Uterus (tissue), 4 donors: ENCODE results near the gene MYO1D. TPM values are rescaled to one million over a fixed set of nuclear protein-coding genes. Genes with fewer than 3 reads are reported as not detected.
A peak's percentile ranks its signal among the peaks of the same experiment; 100 is the strongest.

ENCODE experiments used
- DNase-seq, 2 donors: peaks; one replicate each; pipeline ENCODE4 v3.0.0-alpha.2; 2019 to 2020
- H3K27ac ChIP-seq, 2 donors: fragments of 200-600 bp; sonication (generic); 1 replicate in 1 of 2; 2 replicates in 1 of 2; pipeline ENCODE4 v1.5.1; 2016 to 2018
- H3K27me3 ChIP-seq, 2 donors: fragments of 200-600 bp; sonication (generic); one replicate each; pipeline ENCODE4 v1.5.1; 2018 to 2019; ENCODE audit warnings: control low read depth in 1 of 2
- H3K36me3 ChIP-seq, 2 donors: fragments of 200-600 bp; sonication (generic); one replicate each; pipeline ENCODE4 v1.5.1; 2019; ENCODE audit warnings: control low read depth in 1 of 2
- H3K4me1 ChIP-seq, 2 donors: fragments of 200-600 bp; sonication (generic); one replicate each; pipeline ENCODE4 v1.5.1; 2018 to 2019; ENCODE audit warnings: control low read depth in 1 of 2
- H3K4me3 ChIP-seq, 2 donors: fragments of 200-600 bp; sonication (generic); 1 replicate in 1 of 2; 2 replicates in 1 of 2; pipeline ENCODE4 v1.5.1; 2018 to 2019; ENCODE audit warnings: mild to moderate bottlenecking in 1 of 2
- H3K9me3 ChIP-seq, 2 donors: fragments of 200-600 bp; sonication (generic); one replicate each; pipeline ENCODE4 v1.5.1; 2019; ENCODE audit warnings: control low read depth in 1 of 2
- POLR2A ChIP-seq, 2 donors: fragments of 450-650 bp; IDR thresholded peaks; one replicate each; pipeline ENCODE4 v1.6.1; 2016; ENCODE audit warnings: antibody characterized with exemption in 2 of 2, mild to moderate bottlenecking in 1 of 2, moderate library complexity in 1 of 2
- intact Hi-C: fragments of 100-400 bp; cut with DNase I; formaldehyde crosslinking; loops from one replicate; pipeline ENCODE4 v1.15.1; 2023; ENCODE audit warnings: low total_unique reads
- total RNA-seq, 4 donors: library from RNA; depleted of rRNA in 3 of 4; stranded (reverse); fragments of >200 nt in 3 of 4; gene quantifications; one replicate each; pipeline versions ENCODE4 v1.1.0 to v1.2.4, GENCODE V29; 2014 to 2023
- TF ChIP-seq, protein P1 (sequence below), 4 experiments: fragments of 200-600 bp in 2 of 4; fragments of 450-650 bp in 2 of 4; sonication (generic) in 2 of 4; IDR thresholded peaks; one replicate each; pipeline ENCODE4 v1.5.1; 2016 to 2019; ENCODE audit warnings: antibody characterized with exemption in 4 of 4, mild to moderate bottlenecking in 2 of 4, moderate library complexity in 1 of 4
- donor health status: DM: yes; HTN: yes; CAD: no.

MYO1D gene
- total RNA-seq, 4 donors from 2014 or later: 20.4 to 55.2 (median 30.6) TPM

DNA sequence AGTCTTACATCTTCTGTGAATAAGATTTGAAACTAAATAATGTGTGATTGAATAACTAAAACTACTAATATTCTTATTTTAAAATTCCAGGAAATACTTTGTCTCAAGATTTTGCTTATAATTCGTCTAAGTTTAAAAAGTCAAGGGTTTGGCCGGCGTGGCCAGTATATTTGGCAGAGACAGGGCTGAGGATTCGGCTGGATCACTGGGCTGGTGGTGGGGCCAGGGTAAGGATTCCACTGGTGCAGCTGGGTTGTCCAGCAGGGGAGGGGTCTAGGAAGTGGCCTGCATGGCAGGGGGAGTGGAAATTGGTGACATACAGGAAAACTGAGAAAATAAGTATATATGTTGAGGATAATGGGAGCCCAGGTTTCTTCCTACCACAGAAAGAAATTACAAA, 75.7 kb downstream of the MYO1D start:
- H3K36me3 ChIP-seq: no peaks in the 10 kb centered on the region
- H3K4me3 ChIP-seq: no peak overlapping the region
- DNase-seq: peak in 1 of 2 donors; percentile 21
- H3K4me1 ChIP-seq: no peaks in the 10 kb centered on the region
- intact Hi-C loops: no loop called here
- TF ChIP-seq POLR2A (IDR thresholded peaks at IDR 0.05): no peak
- TF ChIP-seq, protein P1, sequence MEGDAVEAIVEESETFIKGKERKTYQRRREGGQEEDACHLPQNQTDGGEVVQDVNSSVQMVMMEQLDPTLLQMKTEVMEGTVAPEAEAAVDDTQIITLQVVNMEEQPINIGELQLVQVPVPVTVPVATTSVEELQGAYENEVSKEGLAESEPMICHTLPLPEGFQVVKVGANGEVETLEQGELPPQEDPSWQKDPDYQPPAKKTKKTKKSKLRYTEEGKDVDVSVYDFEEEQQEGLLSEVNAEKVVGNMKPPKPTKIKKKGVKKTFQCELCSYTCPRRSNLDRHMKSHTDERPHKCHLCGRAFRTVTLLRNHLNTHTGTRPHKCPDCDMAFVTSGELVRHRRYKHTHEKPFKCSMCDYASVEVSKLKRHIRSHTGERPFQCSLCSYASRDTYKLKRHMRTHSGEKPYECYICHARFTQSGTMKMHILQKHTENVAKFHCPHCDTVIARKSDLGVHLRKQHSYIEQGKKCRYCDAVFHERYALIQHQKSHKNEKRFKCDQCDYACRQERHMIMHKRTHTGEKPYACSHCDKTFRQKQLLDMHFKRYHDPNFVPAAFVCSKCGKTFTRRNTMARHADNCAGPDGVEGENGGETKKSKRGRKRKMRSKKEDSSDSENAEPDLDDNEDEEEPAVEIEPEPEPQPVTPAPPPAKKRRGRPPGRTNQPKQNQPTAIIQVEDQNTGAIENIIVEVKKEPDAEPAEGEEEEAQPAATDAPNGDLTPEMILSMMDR (IDR thresholded peaks at IDR 0.05): no peak
- no peaks in the 10 kb centered on the region for H3K27me3 ChIP-seq
- no peaks in the 10 kb centered on the region for H3K9me3 ChIP-seq
- H3K27ac ChIP-seq: no peak overlapping the region

DNA sequence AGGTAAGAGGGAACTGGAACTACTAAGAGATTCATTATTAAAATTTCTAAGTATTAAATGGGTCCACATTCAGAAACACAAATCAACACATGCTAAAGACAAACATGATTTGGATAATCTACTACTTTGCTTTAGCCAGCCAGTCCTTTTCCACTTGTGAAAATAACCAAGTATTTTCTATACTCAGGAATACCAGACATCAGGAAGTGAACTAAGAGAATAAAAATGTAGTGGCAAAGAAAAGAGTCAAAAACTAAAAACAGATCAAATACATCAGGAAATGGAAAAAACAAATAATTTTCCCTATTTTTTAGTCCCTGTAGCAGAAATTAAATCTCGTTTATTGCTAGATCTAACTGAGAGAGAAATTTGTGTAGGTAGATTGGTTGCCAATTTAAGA, 78.0 kb downstream of the MYO1D start:
- no peak overlapping the region for H3K27ac ChIP-seq
- no peaks in the 10 kb centered on the region for H3K4me1 ChIP-seq
- no peak overlapping the region for H3K4me3 ChIP-seq

DNA sequence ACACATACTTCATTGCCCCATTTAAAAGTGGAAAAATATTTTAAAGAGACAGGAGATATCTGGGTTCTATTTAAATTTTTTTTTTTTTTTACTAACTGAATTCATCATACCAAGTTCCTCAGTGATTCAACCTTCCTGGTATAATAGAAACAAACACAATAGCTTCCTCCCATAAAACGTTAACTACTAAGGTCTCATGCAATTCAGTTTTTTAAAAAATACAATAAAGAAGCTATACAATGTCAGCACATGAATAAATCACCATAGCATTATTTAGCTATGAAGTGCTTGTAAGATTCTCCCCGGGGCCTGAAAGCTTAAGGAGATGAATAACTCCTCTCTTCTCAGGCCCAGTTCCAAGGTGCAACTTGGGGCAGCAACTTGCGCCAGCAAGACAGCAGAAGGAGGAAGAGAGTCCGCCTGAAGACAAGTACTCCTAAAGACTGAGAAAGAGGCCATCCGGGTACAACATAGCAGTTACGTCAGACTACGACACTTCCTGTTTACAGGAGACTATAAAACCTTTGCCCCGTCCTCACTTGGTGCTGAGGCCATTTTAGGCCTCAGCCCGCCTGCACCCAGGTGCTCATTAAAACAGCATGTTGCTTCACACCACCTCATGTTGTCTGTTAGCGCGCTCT, 81.5 kb downstream of the MYO1D start:
- intact Hi-C loops: no loop called here
- H3K4me3 ChIP-seq: no peak overlapping the region
- DNase-seq: no peak
- H3K4me1 ChIP-seq: no peaks in the 10 kb centered on the region
- H3K9me3 ChIP-seq: no peaks in the 10 kb centered on the region
- TF ChIP-seq, protein P1 (IDR thresholded peaks at IDR 0.05): no peak
- TF ChIP-seq POLR2A (IDR thresholded peaks at IDR 0.05): no peak
- H3K36me3 ChIP-seq: no peaks in the 10 kb centered on the region
- no peaks in the 10 kb centered on the region for H3K27me3 ChIP-seq
- no peak overlapping the region for H3K27ac ChIP-seq

More for the DNA sequence above, 78.0 kb downstream of the MYO1D start:
- H3K27me3 ChIP-seq: no peaks in the 10 kb centered on the region
- no peaks in the 10 kb centered on the region for H3K36me3 ChIP-seq
- intact Hi-C loops: no loop called here
- H3K9me3 ChIP-seq: no peaks in the 10 kb centered on the region
- TF ChIP-seq, protein P1 (IDR thresholded peaks at IDR 0.05): no peak
- no peak for TF ChIP-seq POLR2A (IDR thresholded peaks at IDR 0.05)
- DNase-seq: no peak

DNA sequence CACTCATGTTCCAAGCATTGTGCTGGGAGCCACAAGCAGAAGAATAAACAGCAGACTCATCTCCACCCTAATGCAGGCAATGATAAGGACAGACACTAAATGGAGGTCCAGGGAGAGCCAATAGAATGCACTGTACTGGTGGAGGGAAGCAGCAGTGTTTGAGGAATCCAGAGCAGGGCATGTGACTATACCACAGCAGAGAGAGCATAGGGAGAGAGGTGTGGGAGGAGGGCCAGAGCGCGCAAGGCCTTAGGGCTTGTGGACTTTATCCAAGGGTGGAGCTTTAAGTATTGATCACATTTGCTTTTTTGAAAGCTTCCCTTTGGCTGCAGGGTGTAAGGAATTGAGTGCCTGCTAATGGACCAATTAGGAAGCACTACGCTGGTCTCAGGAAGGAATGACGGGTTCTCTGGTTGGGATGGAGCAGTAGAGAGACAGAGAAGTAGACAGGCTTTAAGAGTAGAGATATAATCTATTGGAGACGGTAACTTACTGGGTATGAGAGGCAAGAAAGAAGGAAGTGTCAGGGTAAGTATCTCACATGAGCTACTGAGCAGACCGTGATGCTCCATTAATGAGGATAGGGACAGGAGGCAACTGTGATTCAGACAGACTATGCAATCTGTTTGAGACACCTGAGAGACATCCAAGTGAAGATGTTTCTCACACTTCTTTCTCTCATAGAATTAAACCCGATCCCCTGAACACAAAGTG, 82.2 kb downstream of the MYO1D start:
- TF ChIP-seq, protein P1 (IDR thresholded peaks at IDR 0.05): no peak
- H3K9me3 ChIP-seq: no peaks in the 10 kb centered on the region
- no peak overlapping the region for H3K27ac ChIP-seq
- intact Hi-C loops: no loop called here
- H3K4me1 ChIP-seq: no peaks in the 10 kb centered on the region
- no peaks in the 10 kb centered on the region for H3K27me3 ChIP-seq
- H3K4me3 ChIP-seq: no peak overlapping the region
- no peak for DNase-seq
- H3K36me3 ChIP-seq: no peaks in the 10 kb centered on the region

DNA sequence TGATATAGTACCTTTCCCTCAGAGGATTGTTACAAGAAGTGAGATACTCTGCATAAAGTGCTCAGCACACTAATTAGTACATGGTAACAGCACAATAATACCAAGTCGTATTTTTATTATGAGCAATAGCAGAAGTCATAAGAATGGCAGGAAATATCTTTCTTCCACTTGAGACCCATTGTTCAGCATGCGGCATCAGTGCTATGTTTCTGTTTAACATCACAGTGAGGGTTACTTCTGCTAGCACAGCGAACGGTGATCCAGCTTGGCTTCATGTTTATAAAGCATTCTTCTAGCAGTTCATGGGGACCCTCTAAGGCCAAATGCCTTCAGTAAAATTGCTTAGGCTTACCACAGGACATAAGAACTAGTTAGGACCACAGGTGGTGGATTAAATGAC, 83.1 kb downstream of the MYO1D start:
- no peak for DNase-seq
- Histone ChIP-seq H3K9me3 (no peaks in the 10 kb centered on the region), H3K36me3 (no peaks in the 10 kb centered on the region), H3K4me3 (no peak overlapping the region), H3K27ac (no peak overlapping the region), H3K27me3 (no peaks in the 10 kb centered on the region), H3K4me1 (no peaks in the 10 kb centered on the region)
- intact Hi-C loops: no loop called here
- TF ChIP-seq, protein P1 (IDR thresholded peaks at IDR 0.05): no peak
- no peak for TF ChIP-seq POLR2A (IDR thresholded peaks at IDR 0.05)
